ENCODE data around the gene TSPAN9.

GRCh38 chr12:3317481-3317815 lies 240.3 kb downstream of the TSPAN9 start:
- TF ChIP-seq CTCF (conservative IDR thresholded peaks at IDR 0.05) (no peak), EZH2 (IDR thresholded peaks at IDR 0.05; ENCODE audit: low read depth) (no peak)
